ENCODE data around the gene PHF21A. TPM values are rescaled to one million over a fixed set of nuclear protein-coding genes. Genes with fewer than 3 reads are reported as not detected.

Gene PHF21A
- total and polyA plus RNA-seq, 8 donors = 36.2 to 77.3 (median 69.3) TPM

DNA sequence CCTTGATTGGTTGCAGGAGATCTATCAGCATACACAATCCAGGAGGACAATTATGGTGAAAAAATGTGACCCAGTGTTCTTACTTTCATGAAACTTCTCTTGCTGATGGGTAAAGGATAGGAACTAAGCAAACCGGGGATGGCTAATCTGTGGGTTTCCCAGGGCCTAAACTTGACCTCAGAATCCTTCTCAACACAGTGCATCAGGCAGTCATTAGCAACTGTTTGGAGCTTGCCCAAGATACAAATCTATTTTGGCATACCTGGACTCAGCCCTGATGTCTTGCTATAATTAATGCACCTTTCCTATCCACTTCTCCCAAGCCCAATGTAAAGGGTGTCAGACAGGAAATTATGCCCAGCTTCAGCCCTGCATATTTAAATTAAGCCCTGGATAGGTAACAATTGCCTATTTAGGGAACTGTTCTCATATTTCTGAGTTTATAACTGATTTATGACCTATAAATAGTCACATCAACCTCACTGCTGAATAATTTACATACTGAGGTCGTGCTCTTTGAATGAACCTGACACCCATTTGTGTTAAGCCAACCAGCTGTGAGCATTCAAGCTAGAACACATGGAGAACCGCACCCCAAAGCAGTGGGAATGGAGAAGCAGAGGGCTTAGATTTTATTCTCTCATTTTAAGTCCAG is 9.2 kb upstream of the PHF21A start:
- Histone ChIP-seq H3K9me3 (no peaks in the 10 kb centered on the region), H3K4me1 (peaks cover 0 to 3% of the 10 kb centered on the region in 2 donors), H3K36me3 (no peaks in the 10 kb centered on the region), H3K27me3 (no peaks in the 10 kb centered on the region), H3K27ac (no peak overlapping the region), H3K4me3 (no peak overlapping the region)
- no peak for DNase-seq
- no peak for ATAC-seq
- intact Hi-C loops (cut with DNase I) = no loop called here
- TF ChIP-seq, protein P1, sequence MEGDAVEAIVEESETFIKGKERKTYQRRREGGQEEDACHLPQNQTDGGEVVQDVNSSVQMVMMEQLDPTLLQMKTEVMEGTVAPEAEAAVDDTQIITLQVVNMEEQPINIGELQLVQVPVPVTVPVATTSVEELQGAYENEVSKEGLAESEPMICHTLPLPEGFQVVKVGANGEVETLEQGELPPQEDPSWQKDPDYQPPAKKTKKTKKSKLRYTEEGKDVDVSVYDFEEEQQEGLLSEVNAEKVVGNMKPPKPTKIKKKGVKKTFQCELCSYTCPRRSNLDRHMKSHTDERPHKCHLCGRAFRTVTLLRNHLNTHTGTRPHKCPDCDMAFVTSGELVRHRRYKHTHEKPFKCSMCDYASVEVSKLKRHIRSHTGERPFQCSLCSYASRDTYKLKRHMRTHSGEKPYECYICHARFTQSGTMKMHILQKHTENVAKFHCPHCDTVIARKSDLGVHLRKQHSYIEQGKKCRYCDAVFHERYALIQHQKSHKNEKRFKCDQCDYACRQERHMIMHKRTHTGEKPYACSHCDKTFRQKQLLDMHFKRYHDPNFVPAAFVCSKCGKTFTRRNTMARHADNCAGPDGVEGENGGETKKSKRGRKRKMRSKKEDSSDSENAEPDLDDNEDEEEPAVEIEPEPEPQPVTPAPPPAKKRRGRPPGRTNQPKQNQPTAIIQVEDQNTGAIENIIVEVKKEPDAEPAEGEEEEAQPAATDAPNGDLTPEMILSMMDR (IDR thresholded peaks at IDR 0.05) = no peak

DNA sequence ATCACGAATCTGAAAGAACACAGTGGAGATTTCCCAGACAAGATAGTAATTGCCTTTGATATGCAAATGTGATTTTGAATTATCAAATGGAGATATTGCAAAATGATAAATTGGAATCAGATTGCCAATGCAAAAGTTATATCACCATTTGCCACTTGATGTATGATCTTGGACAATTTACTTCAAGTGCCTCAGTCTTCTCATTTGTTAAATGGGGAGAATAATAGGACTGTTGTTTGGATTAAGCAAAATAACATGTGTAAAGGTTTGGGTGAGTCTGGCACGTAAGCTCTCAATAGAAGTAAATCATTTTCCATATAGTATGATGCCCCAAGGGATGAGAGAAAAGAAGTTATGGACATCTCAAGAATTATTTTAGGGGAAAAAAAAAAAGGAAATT is 7.9 kb upstream of the PHF21A start:
- H3K4me1 ChIP-seq = peaks cover 0 to 3% of the 10 kb centered on the region in 2 donors
- intact Hi-C loops (cut with DNase I) = loop anchor here in 1 of 2 donors (10.0 kb wide), 1 partner anchor 106 kb away; no protein-coding TSS in a partner anchor
- DNase-seq (no peak), ATAC-seq (no peak)
- no peaks in the 10 kb centered on the region for H3K9me3 ChIP-seq
- TF ChIP-seq, protein P1 (IDR thresholded peaks at IDR 0.05) = no peak
- H3K4me3 ChIP-seq = no peak overlapping the region
- no peak overlapping the region for H3K27ac ChIP-seq
- H3K27me3 ChIP-seq = no peaks in the 10 kb centered on the region
- no peaks in the 10 kb centered on the region for H3K36me3 ChIP-seq

DNA sequence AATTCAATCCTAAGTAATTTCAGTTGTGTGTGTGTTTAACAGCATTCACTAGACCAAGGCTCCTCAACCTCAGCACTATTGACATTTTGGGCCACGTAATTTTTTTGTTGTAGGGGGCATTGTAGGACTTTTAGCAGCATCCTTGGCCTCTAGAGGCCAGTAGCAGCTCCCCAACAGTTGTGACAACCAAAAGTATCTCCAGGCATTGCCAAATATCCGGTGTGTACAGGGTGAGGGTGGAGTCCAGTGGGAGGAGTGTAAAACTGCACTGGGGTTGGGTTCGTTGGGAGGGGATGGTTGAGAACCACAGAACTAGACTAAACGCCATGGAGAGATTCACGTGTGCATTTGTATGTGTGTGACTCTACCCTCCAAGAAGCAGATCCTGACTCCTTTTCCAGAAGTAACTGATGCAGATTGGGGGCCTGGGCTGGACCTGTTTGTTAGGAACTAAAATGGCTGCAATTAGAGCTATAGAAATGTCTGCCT is 5.9 kb upstream of the PHF21A start:
- peak; percentile 91 for ATAC-seq
- H3K36me3 ChIP-seq = no peaks in the 10 kb centered on the region
- peak in 1 of 4 donors; percentile 65 for DNase-seq
- H3K27ac ChIP-seq = peak overlapping the region in 1 of 2 donors; percentile 4
- no peak overlapping the region for H3K4me3 ChIP-seq
- no peaks in the 10 kb centered on the region for H3K27me3 ChIP-seq
- H3K9me3 ChIP-seq = no peaks in the 10 kb centered on the region
- peaks cover 8 to 12% of the 10 kb centered on the region in 2 donors for H3K4me1 ChIP-seq
- TF ChIP-seq, protein P1 (IDR thresholded peaks at IDR 0.05) = peak; percentile 18 to 48
- intact Hi-C loops (cut with DNase I) = loop anchor here in 1 of 2 donors (10.0 kb wide), 1 partner anchor 108 kb away; no protein-coding TSS in a partner anchor

DNA sequence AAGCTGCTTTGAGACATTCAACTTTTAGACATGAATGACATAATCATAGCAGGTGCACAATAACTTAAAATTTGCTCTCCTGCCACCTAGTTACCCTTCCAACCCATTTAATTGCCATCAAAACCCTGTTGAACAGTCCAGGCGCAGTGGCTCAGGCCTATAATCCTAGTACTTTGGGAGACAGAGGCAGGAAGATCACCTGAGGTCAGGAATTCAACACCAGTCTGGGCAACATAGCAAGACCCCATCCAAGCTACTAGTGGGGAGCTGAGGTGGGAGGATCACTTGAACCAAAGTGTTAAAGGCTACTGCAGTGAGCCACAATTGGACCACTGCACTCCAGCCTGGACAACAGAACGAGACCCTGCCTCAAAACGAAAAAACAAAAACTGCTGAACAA is 4.0 kb upstream of the PHF21A start:
- Histone ChIP-seq H3K27ac (no peak overlapping the region), H3K4me1 (peaks cover 8 to 12% of the 10 kb centered on the region in 2 donors), H3K9me3 (no peaks in the 10 kb centered on the region), H3K4me3 (no peak overlapping the region), H3K36me3 (no peaks in the 10 kb centered on the region), H3K27me3 (no peaks in the 10 kb centered on the region)
- ATAC-seq = no peak
- no peak for DNase-seq
- TF ChIP-seq, protein P1 (IDR thresholded peaks at IDR 0.05) = no peak
- intact Hi-C loops (cut with DNase I) = loop anchor here in 1 of 2 donors (10.0 kb wide), 1 partner anchor 110 kb away; no protein-coding TSS in a partner anchor

DNA sequence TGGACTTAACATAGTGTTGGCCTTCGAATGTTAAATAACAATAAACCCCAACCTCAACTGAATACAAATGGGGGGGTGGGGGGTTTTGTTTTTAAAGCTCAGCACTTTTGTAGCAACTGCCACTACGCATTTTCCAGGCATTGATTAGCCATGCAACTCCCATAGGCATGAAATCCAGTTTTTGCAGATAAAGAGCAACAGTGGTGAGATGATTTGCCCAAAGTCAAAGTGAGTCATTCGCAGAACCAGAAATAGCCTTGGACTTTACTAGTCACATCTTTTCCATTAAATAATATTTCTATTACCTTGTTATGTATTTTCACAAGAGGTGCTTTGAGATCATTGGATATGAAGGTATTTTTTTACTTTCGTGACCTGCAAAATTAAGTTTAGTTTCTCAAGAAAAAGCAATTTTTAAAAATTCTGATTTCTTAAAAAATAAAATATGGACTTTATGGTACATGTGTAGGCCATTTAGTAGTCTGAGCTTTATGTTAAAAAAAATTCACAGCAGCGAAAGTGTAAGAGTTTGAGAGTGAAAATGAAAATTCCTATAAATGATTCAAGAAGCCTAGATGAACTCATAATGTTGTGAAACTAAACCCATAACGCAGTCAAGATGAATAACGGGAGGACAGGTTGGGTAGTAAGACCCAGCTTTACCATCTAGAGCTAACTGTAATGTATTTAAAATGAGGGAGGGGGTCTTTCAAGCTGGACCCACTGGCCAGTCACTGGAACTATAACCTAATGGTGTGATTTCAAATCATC is 1.9 kb upstream of the PHF21A start:
- intact Hi-C loops (cut with DNase I) = loop anchor here in 1 of 2 donors (10.0 kb wide), 1 partner anchor 112 kb away; no protein-coding TSS in a partner anchor
- Histone ChIP-seq H3K4me1 (peaks cover 14 to 25% of the 10 kb centered on the region in 2 donors), H3K27me3 (no peaks in the 10 kb centered on the region), H3K9me3 (no peaks in the 10 kb centered on the region), H3K4me3 (no peak overlapping the region), H3K36me3 (no peaks in the 10 kb centered on the region), H3K27ac (no peak overlapping the region)
- ATAC-seq (no peak), DNase-seq (no peak)
- TF ChIP-seq, protein P1 (IDR thresholded peaks at IDR 0.05) = no peak
